HUDEP-2 (cell line): ENCODE measurements around the gene PAPOLA.
"Not testable (repeated sequence)": the region's sequence is repeated elsewhere in the genome, so short reads cannot be mapped to it uniquely, and the experiment has no call there.

Source experiments
- DNase-seq, 76 experiments: peaks; one replicate each; lab custom pipeline; 2025; ENCODE audit not compliant: unreplicated experiment in 76 of 76; lab: John Stamatoyannopoulos, UW

PAPOLA gene

GRCh38 chr14:96501740-96502620 is at the start of gene PAPOLA:
PAPOLA (plus strand) TSS chr14:96502382; CDS start chr14:96502593, 211 bp downstream.
- peak in 75 of 76 experiments; percentile 46 to 94 (median 87) for DNase-seq

- no peak for DNase-seq
Observed at GRCh38 chr14:96452684-96453083, 49.5 kb upstream of the PAPOLA start.

- DNase-seq, result no peak
Observed at GRCh38 chr14:96455588-96455987, 46.6 kb upstream of the PAPOLA start.

- no peak for DNase-seq
Observed at GRCh38 chr14:96459851-96460250, 42.3 kb upstream of the PAPOLA start.

GRCh38 chr14:96461950-96462798 is 40.0 kb upstream of the PAPOLA start:
- DNase-seq, result no peak

GRCh38 chr14:96464136-96464535 is 38.0 kb upstream of the PAPOLA start:
- no peak for DNase-seq

GRCh38 chr14:96466918-96467317 is 35.3 kb upstream of the PAPOLA start:
- DNase-seq, result no peak

- no peak for DNase-seq
Observed at GRCh38 chr14:96470331-96470730, 31.9 kb upstream of the PAPOLA start.

GRCh38 chr14:96470967-96471366 is 31.2 kb upstream of the PAPOLA start:
- not testable (repeated sequence) for DNase-seq

- DNase-seq, result no peak
Observed at GRCh38 chr14:96478119-96478518, 24.1 kb upstream of the PAPOLA start.

GRCh38 chr14:96479435-96480146 is 22.6 kb upstream of the PAPOLA start:
- no peak for DNase-seq

GRCh38 chr14:96481731-96482314 is 20.4 kb upstream of the PAPOLA start:
- DNase-seq, result no peak

GRCh38 chr14:96482986-96483385 is 19.2 kb upstream of the PAPOLA start:
- DNase-seq, result peak in 4 of 76 experiments; percentile 2 to 44 (median 11)

GRCh38 chr14:96484399-96484798 is 17.8 kb upstream of the PAPOLA start:
- DNase-seq, result no peak

GRCh38 chr14:96486705-96487104 is 15.5 kb upstream of the PAPOLA start:
- no peak for DNase-seq

- DNase-seq, result no peak
Observed at GRCh38 chr14:96489327-96489726, 12.9 kb upstream of the PAPOLA start.

GRCh38 chr14:96493178-96493577 is 9.0 kb upstream of the PAPOLA start:
- no peak for DNase-seq

- DNase-seq, result no peak
Observed at GRCh38 chr14:96494331-96494730, 7.9 kb upstream of the PAPOLA start.

GRCh38 chr14:96497087-96497486 is 5.1 kb upstream of the PAPOLA start:
- no peak for DNase-seq

GRCh38 chr14:96497586-96497985 is 4.6 kb upstream of the PAPOLA start:
- no peak for DNase-seq
